ENCODE data around the gene HSPA1A. TPM values are rescaled to one million over a fixed set of nuclear protein-coding genes. Genes with fewer than 3 reads are reported as not detected.

Gene HSPA1A
- total and polyA plus RNA-seq, 9 of the 15 experiments (the other 6 are each of a cell fraction or from before 2014, with no cell fraction given), result 2.2 to 273 (median 107) TPM

DNA sequence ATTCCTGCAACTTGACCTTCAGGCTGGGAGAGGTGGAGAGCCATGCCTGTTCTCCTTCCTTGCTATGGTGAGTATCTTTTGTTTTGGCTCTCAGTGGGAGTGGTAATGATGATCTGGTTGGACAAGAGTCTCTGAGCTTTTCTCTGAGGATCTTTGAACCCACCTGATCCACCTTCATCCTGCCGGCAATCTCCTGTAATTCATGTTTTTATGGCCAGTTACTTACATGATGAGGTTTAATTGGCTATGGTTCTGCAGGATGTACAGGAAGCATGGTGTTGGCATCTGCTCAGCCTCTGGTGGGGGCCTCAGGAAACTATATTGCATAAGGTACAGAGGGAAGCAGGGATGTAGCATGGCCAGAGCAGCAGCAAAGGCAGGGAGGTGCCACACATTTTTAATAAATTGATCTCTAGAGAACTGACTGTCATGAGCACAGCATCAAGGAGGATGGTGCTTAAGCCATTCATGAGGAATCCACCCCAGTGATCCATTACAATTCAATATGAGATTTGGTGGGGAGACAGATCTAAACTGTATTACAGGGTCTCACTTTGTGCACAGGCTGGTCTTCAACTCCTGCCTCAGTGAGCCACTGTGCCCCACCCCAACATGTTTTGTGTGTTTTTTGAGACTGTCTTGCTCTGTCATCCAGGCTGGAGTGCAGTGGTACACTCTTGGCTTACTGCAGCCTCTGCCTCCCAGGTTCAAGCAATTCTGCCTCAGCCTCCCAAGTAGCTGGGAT, 22.2 kb downstream of the HSPA1A start (continued):
- TF ChIP-seq FOXM1 (IDR thresholded peaks at IDR 0.05; ENCODE audit: low read depth) (no peak), FOXM1 (CRISPR knock-in tag; IDR thresholded peaks at IDR 0.05; ENCODE audit: low read depth) (no peak), SRSF7 (optimal IDR thresholded peaks at IDR 0.05; ENCODE audit: low read depth, low read length) (no peak), NR2F6 (CRISPR knock-in tag; IDR thresholded peaks at IDR 0.05) (no peak), CEBPB (tag; IDR thresholded peaks at IDR 0.05) (0 out of 2 replicates have a peak, but pooled peaks have one; percentile 32), RB1 (IDR thresholded peaks at IDR 0.05; ENCODE audit: low read depth) (no peak), HEY1 (CRISPR knock-in tag; IDR thresholded peaks at IDR 0.05; ENCODE audit: borderline replicate concordance) (no peak), HMG20A (CRISPR knock-in tag; conservative IDR thresholded peaks at IDR 0.05) (no peak), ZNF695 (CRISPR knock-in tag; IDR thresholded peaks at IDR 0.05) (no peak), ZNF584 (CRISPR knock-in tag; IDR thresholded peaks at IDR 0.05; ENCODE audit: low read depth) (0 out of 2 replicates have a peak, but pooled peaks have one; percentile 64), ZNF217 (CRISPR knock-in tag; IDR thresholded peaks at IDR 0.05) (no peak)
- TF ChIP-seq, protein P1, sequence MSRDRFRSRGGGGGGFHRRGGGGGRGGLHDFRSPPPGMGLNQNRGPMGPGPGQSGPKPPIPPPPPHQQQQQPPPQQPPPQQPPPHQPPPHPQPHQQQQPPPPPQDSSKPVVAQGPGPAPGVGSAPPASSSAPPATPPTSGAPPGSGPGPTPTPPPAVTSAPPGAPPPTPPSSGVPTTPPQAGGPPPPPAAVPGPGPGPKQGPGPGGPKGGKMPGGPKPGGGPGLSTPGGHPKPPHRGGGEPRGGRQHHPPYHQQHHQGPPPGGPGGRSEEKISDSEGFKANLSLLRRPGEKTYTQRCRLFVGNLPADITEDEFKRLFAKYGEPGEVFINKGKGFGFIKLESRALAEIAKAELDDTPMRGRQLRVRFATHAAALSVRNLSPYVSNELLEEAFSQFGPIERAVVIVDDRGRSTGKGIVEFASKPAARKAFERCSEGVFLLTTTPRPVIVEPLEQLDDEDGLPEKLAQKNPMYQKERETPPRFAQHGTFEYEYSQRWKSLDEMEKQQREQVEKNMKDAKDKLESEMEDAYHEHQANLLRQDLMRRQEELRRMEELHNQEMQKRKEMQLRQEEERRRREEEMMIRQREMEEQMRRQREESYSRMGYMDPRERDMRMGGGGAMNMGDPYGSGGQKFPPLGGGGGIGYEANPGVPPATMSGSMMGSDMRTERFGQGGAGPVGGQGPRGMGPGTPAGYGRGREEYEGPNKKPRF (IDR thresholded peaks at IDR 0.05; ENCODE audit: low read depth, low read length), result no peak
- TF ChIP-seq, protein P2, sequence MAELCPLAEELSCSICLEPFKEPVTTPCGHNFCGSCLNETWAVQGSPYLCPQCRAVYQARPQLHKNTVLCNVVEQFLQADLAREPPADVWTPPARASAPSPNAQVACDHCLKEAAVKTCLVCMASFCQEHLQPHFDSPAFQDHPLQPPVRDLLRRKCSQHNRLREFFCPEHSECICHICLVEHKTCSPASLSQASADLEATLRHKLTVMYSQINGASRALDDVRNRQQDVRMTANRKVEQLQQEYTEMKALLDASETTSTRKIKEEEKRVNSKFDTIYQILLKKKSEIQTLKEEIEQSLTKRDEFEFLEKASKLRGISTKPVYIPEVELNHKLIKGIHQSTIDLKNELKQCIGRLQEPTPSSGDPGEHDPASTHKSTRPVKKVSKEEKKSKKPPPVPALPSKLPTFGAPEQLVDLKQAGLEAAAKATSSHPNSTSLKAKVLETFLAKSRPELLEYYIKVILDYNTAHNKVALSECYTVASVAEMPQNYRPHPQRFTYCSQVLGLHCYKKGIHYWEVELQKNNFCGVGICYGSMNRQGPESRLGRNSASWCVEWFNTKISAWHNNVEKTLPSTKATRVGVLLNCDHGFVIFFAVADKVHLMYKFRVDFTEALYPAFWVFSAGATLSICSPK (IDR thresholded peaks at IDR 0.05; ENCODE audit: borderline replicate concordance), result peak; percentile 8; the same call in 1 of the 2 replicates
- TF ChIP-seq, protein P3, sequence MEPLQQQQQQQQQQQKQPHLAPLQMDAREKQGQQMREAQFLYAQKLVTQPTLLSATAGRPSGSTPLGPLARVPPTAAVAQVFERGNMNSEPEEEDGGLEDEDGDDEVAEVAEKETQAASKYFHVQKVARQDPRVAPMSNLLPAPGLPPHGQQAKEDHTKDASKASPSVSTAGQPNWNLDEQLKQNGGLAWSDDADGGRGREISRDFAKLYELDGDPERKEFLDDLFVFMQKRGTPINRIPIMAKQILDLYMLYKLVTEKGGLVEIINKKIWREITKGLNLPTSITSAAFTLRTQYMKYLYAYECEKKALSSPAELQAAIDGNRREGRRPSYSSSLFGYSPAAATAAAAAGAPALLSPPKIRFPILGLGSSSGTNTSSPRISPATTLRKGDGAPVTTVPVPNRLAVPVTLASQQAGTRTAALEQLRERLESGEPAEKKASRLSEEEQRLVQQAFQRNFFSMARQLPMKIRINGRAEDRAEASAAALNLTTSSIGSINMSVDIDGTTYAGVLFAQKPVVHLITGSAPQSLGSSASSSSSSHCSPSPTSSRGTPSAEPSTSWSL (CRISPR knock-in tag; IDR thresholded peaks at IDR 0.05; ENCODE audit: borderline replicate concordance), result no peak
- TF ChIP-seq, protein P4, sequence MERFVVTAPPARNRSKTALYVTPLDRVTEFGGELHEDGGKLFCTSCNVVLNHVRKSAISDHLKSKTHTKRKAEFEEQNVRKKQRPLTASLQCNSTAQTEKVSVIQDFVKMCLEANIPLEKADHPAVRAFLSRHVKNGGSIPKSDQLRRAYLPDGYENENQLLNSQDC (CRISPR knock-in tag; IDR thresholded peaks at IDR 0.05), result no peak
- TF ChIP-seq, protein P5, sequence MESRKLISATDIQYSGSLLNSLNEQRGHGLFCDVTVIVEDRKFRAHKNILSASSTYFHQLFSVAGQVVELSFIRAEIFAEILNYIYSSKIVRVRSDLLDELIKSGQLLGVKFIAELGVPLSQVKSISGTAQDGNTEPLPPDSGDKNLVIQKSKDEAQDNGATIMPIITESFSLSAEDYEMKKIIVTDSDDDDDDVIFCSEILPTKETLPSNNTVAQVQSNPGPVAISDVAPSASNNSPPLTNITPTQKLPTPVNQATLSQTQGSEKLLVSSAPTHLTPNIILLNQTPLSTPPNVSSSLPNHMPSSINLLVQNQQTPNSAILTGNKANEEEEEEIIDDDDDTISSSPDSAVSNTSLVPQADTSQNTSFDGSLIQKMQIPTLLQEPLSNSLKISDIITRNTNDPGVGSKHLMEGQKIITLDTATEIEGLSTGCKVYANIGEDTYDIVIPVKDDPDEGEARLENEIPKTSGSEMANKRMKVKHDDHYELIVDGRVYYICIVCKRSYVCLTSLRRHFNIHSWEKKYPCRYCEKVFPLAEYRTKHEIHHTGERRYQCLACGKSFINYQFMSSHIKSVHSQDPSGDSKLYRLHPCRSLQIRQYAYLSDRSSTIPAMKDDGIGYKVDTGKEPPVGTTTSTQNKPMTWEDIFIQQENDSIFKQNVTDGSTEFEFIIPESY (CRISPR knock-in tag; IDR thresholded peaks at IDR 0.05), result no peak
- TF ChIP-seq, protein P6, sequence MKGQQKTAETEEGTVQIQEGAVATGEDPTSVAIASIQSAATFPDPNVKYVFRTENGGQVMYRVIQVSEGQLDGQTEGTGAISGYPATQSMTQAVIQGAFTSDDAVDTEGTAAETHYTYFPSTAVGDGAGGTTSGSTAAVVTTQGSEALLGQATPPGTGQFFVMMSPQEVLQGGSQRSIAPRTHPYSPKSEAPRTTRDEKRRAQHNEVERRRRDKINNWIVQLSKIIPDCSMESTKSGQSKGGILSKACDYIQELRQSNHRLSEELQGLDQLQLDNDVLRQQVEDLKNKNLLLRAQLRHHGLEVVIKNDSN (CRISPR knock-in tag; IDR thresholded peaks at IDR 0.05), result no peak; the same call in 1 of the 2 replicates
